Activated CD8-positive, alpha-beta memory T cell treated with anti-CD3 and anti-CD28 coated beads for 4 hours (primary cell): ENCODE results near the gene CAPN15.
"Not testable (repeated sequence)": the region's sequence is repeated elsewhere in the genome, so short reads cannot be mapped to it uniquely, and the experiment has no call there.

Experiments
- DNase-seq, 2 donors: peaks; one replicate each; pipeline ENCODE4 v3.0.0-alpha.2; 2020; ENCODE audit warnings: low read depth in 2 of 2

Gene CAPN15

GRCh38 chr16:527015-527903 is at the start of gene CAPN15:
Gene CAPN15, plus strand, starts transcription at chr16:527712. Its CDS starts 19,127 bp downstream, at chr16:546839.
- peak; percentile 67 to 69 for DNase-seq

- not testable (repeated sequence) for DNase-seq
Observed at GRCh38 chr16:478287-478686, 49.2 kb upstream of the CAPN15 start.

GRCh38 chr16:482468-483185 is 44.9 kb upstream of the CAPN15 start:
- no peak for DNase-seq

GRCh38 chr16:483341-484075 is 44.0 kb upstream of the CAPN15 start:
- no peak for DNase-seq

GRCh38 chr16:489606-490005 is 37.9 kb upstream of the CAPN15 start:
- no peak for DNase-seq

GRCh38 chr16:490768-491167 is 36.7 kb upstream of the CAPN15 start:
- DNase-seq: no peak

GRCh38 chr16:491220-491919 is 36.1 kb upstream of the CAPN15 start:
- no peak for DNase-seq

- no peak for DNase-seq
Observed at GRCh38 chr16:492211-492875, 35.2 kb upstream of the CAPN15 start.

- DNase-seq: not testable (repeated sequence)
Observed at GRCh38 chr16:494676-495075, 32.8 kb upstream of the CAPN15 start.

GRCh38 chr16:495127-495748 is 32.3 kb upstream of the CAPN15 start:
- DNase-seq: no peak

GRCh38 chr16:496097-496886 is 31.2 kb upstream of the CAPN15 start:
- no peak for DNase-seq

- no peak for DNase-seq
Observed at GRCh38 chr16:497258-497657, 30.3 kb upstream of the CAPN15 start.

GRCh38 chr16:499924-500323 is 27.6 kb upstream of the CAPN15 start:
- DNase-seq: no peak

GRCh38 chr16:500709-501108 is 26.8 kb upstream of the CAPN15 start:
- DNase-seq: no peak

- no peak for DNase-seq
Observed at GRCh38 chr16:502179-502943, 25.2 kb upstream of the CAPN15 start.

GRCh38 chr16:503150-504071 is 24.1 kb upstream of the CAPN15 start:
- no peak for DNase-seq

- no peak for DNase-seq
Observed at GRCh38 chr16:505479-506245, 21.9 kb upstream of the CAPN15 start.
